GM12878 (cell line): ENCODE data around the gene USP37. TPM values are rescaled to one million over a fixed set of nuclear protein-coding genes. Genes with fewer than 3 reads are reported as not detected.

Source experiments
- ATAC-seq: fragments of 200-7000 bp; cut with Tn5 transposase; 3 replicates; pipeline ENCODE4 v1.9.1; 2020; ENCODE audit warnings: mild to moderate bottlenecking, moderate library complexity
- BruUV-seq: library from RNA; stranded (reverse); fragments of 400-500 nt; replicated peaks from 2 replicates; lab custom pipeline; 2021; lab: Mats Ljungman, UMichigan
- CTCF ChIA-PET: fragments of 300-600 bp; sonication (Branson Sonifier 250); formaldehyde crosslinking; extraction: SDS; loops from one replicate; lab custom pipeline; 2021; ENCODE audit warnings: inconsistent platforms; lab: Yijun Ruan, JAX
- POLR2A ChIA-PET: fragments of 350-600 bp; formaldehyde crosslinking; extraction: SDS; loops from one replicate; lab custom pipeline; 2021; ENCODE audit warnings: inconsistent platforms; lab: Charles Lee
- RAD21 ChIA-PET: fragments of 300-600 bp; sonication (Branson Sonifier 250); formaldehyde crosslinking; loops from one replicate; lab custom pipeline; 2023; ENCODE audit warnings: antibody characterized with exemption; ENCODE audit not compliant: unreplicated experiment; lab: Charles Lee
- SMC1A ChIA-PET: fragments of 300-600 bp; sonication (Branson Sonifier 250); formaldehyde crosslinking; loops from one replicate; lab custom pipeline; 2023; ENCODE audit not compliant: unreplicated experiment, uncharacterized antibody; lab: Charles Lee
- DNase-seq: peaks from one replicate; pipeline ENCODE4 v3.0.0-alpha.2; 2011; ENCODE audit warnings: low read depth, low spot score
- FAIRE-seq: peaks from 3 replicates; lab custom pipeline; 2011; peaks lifted over from hg19 to GRCh38; lab: Jason Lieb, UNC
- H2AFZ ChIP-seq: 2 replicates; pipeline ENCODE4 v1.6.0; 2011; ENCODE audit warnings: low read depth, low read length, control low read depth; ENCODE audit not compliant: control insufficient read depth
- H3K27ac ChIP-seq: 2 replicates; pipeline ENCODE4 v1.5.1; 2011; ENCODE audit warnings: control low read depth; ENCODE audit not compliant: control insufficient read depth, insufficient read depth
- H3K27me3 ChIP-seq, 2 experiments: replicated peaks in 1 of 2; 2 replicates each; pipeline versions ENCODE4 v1.6.0 to v1.6.1; 2011; ENCODE audit warnings: low read length in 1 of 2; ENCODE audit not compliant: control insufficient read depth in 2 of 2, insufficient read depth in 2 of 2
- H3K36me3 ChIP-seq, 2 experiments: 2 replicates each; pipeline ENCODE4 v1.5.1; 2011; ENCODE audit warnings: low read length in 1 of 2; ENCODE audit not compliant: control insufficient read depth in 2 of 2, insufficient read depth in 2 of 2
- H3K4me1 ChIP-seq: 2 replicates; pipeline ENCODE4 v1.6.1; 2011; ENCODE audit warnings: mild to moderate bottlenecking, low read length, moderate library complexity, mixed read lengths; ENCODE audit not compliant: control insufficient read depth, insufficient read depth
- H3K4me2 ChIP-seq: 2 replicates; pipeline ENCODE4 v1.6.0; 2011; ENCODE audit warnings: control low read depth; ENCODE audit not compliant: control insufficient read depth, insufficient read depth
- H3K4me3 ChIP-seq: fragments of 200-600 bp; sonication (generic); 2 replicates; pipeline ENCODE4 v1.5.1; 2016
- H3K79me2 ChIP-seq: 2 replicates; pipeline ENCODE4 v1.6.0; 2011; ENCODE audit warnings: low read length; ENCODE audit not compliant: control insufficient read depth, insufficient read depth
- H3K9ac ChIP-seq: 2 replicates; pipeline ENCODE4 v1.8.0; 2011; ENCODE audit warnings: low read length, control low read depth, mixed read lengths; ENCODE audit not compliant: control insufficient read depth, insufficient read depth
- H3K9me3 ChIP-seq: replicated peaks from 3 replicates; pipeline ENCODE4 v1.5.1; 2011; ENCODE audit warnings: mild to moderate bottlenecking, low read length; ENCODE audit not compliant: control insufficient read depth, insufficient read depth
- H4K20me1 ChIP-seq: 2 replicates; pipeline ENCODE4 v1.6.0; 2011; ENCODE audit not compliant: control insufficient read depth, insufficient read depth
- CHD4 ChIP-seq: fragments of 200-600 bp; sonication (generic); IDR thresholded peaks from 2 replicates; pipeline ENCODE4 v1.6.1; 2016; ENCODE audit warnings: mild to moderate bottlenecking
- HDAC6 ChIP-seq: fragments of 200-600 bp; sonication (generic); IDR thresholded peaks from one replicate; pipeline ENCODE4 v1.8.0; 2017; ENCODE audit warnings: antibody characterized with exemption; ENCODE audit not compliant: unreplicated experiment
- HDGF ChIP-seq: fragments of 450-650 bp; IDR thresholded peaks from 2 replicates; pipeline ENCODE4 v1.6.1; 2016; ENCODE audit warnings: antibody characterized with exemption
- MEF2A ChIP-seq: IDR thresholded peaks from 2 replicates; pipeline ENCODE4 v1.6.1; 2011; ENCODE audit warnings: low read depth, mild to moderate bottlenecking, low read length, moderate library complexity; ENCODE audit not compliant: insufficient read depth
- PAX5 ChIP-seq: IDR thresholded peaks from 2 replicates; pipeline ENCODE4 v1.6.1; 2011; ENCODE audit warnings: low read depth, low read length, borderline replicate concordance
- POLR2A ChIP-seq: IDR thresholded peaks from 2 replicates; pipeline ENCODE4 v1.6.1; 2011; ENCODE audit warnings: low read depth, mild to moderate bottlenecking, low read length
- RAD21 ChIP-seq: IDR thresholded peaks from 2 replicates; pipeline ENCODE4 v1.6.1; 2011; ENCODE audit warnings: mild to moderate bottlenecking, low read depth, low read length, moderate library complexity; ENCODE audit not compliant: insufficient read depth
- SMAD1 ChIP-seq: fragments of 450-650 bp; IDR thresholded peaks from 2 replicates; pipeline ENCODE4 v1.6.1; 2018; ENCODE audit warnings: mild to moderate bottlenecking, low read depth; ENCODE audit not compliant: partially characterized antibody
- SUZ12 ChIP-seq: fragments of 200-600 bp; sonication (generic); IDR thresholded peaks from one replicate; pipeline ENCODE4 v1.6.1; 2018; ENCODE audit warnings: antibody characterized with exemption, mild to moderate bottlenecking; ENCODE audit not compliant: unreplicated experiment
- YY1 ChIP-seq: IDR thresholded peaks from 2 replicates; pipeline ENCODE4 v1.6.1; 2011; ENCODE audit warnings: low read depth, mild to moderate bottlenecking, low read length
- ZNF207 ChIP-seq: fragments of 450-650 bp; IDR thresholded peaks from 2 replicates; pipeline ENCODE4 v1.6.1; 2014; ENCODE audit warnings: antibody characterized with exemption, mild to moderate bottlenecking, borderline replicate concordance
- ZNF622 ChIP-seq: fragments of 450-650 bp; IDR thresholded peaks from 2 replicates; pipeline ENCODE4 v1.6.1; 2017; ENCODE audit warnings: mild to moderate bottlenecking, inconsistent platforms
- WGBS: methylation state at CpG from one replicate; pipeline ENCODE4 v1.1.6; 2016; ENCODE audit warnings: low lambda C conversion rate; ENCODE audit not compliant: insufficient replicate concordance, insufficient coverage; ENCODE audit errors: missing lambda C conversion rate; 5-methylcytosine and 5-hydroxymethylcytosine counted together
- in situ Hi-C: fragments of 300-500 bp; cut with MboI; formaldehyde crosslinking; loops from 9 replicates; pipeline ENCODE4 v1.14.3; 2018; ENCODE audit warnings: mixed read lengths
- intact Hi-C: fragments of 100-400 bp; cut with micrococcal nuclease; formaldehyde crosslinking; loops from one replicate; pipeline ENCODE4 v1.14.2; 2022; ENCODE audit not compliant: unreplicated experiment
- polyA plus RNA-seq, 11 experiments: library from polyadenylated mRNA; depleted of rRNA in 4 of 11; unstranded in 6 of 11; stranded (reverse) in 5 of 11; fragments of >200 nt; fragmentation: Nextera tagmentation in 4 of 11; fragmentation: Illumina TruSeq in 1 of 11; extraction: Ambion mirVana in 4 of 11; extraction: Trizol in 1 of 11; gene quantifications; 1 replicate in 1 of 11; 2 replicates in 10 of 11; pipeline versions ENCODE4 v1.2.1 to v1.2.3, GENCODE V29; 2011 to 2016; ENCODE audit warnings: inconsistent platforms in 2 of 11, missing spikeins in 2 of 11, low read depth in 1 of 11
- total RNA-seq, 4 experiments: library from RNA; depleted of rRNA in 3 of 4; stranded (reverse); fragments of >200 nt in 3 of 4; fragmentation: Illumina TruSeq in 1 of 4; extraction: Trizol in 1 of 4; gene quantifications; 2 replicates each; pipeline versions ENCODE4 v1.2.1 to v1.2.3, GENCODE V29; 2013 to 2021

The USP37 gene
- total and polyA plus RNA-seq, 10 of the 15 experiments (the other 5 are each of a cell fraction or from before 2014, with no cell fraction given), result 2.8 to 16.0 (median 10.4) TPM

GRCh38 chr2:218513676-218514075, 54.5 kb downstream of the USP37 start:
- Histone ChIP-seq H4K20me1 (no peaks in the 10 kb centered on the region), H3K4me3 (no peak overlapping the region), H3K9ac (no peak overlapping the region), H3K27ac (no peak overlapping the region), H2AFZ (no peak overlapping the region), H3K27me3 (no peaks in the 10 kb centered on the region), H3K36me3 (peaks cover 0 to 3% of the 10 kb centered on the region in 2 experiments; a peak in 1 of 4 replicates), H3K4me2 (no peak overlapping the region), H3K4me1 (peaks cover 24% of the 10 kb centered on the region), H3K79me2 (no peaks in the 10 kb centered on the region; the same call in none of the 2 replicates), H3K9me3 (peaks cover 5% of the 10 kb centered on the region)
- FAIRE-seq (no peak), DNase-seq (no peak), ATAC-seq (no peak)
- WGBS, result 94% methylated on average over 5 of the region's 5 CpGs
- BruUV-seq, result no TSS peak
- TF ChIP-seq RAD21, result no peak
- TF ChIP-seq PAX5, result no peak
- no peak for TF ChIP-seq POLR2A
- TF ChIP-seq CHD4, result no peak
- no peak for TF ChIP-seq HDGF
- TF ChIP-seq ZNF207, result no peak
- TF ChIP-seq SUZ12, result no peak
- TF ChIP-seq SMAD1, result no peak
- TF ChIP-seq MEF2A, result no peak
- no peak for TF ChIP-seq ZNF622
- TF ChIP-seq YY1, result no peak
- TF ChIP-seq HDAC6, result no peak
- ChIA-PET SMC1A (no interaction called here), POLR2A (interaction anchor here (0.9 kb wide), 1 partner anchor 11 kb away, joined by 3 read pairs; no protein-coding TSS in a partner anchor), CTCF (no interaction called here), RAD21 (no interaction called here)
- in situ Hi-C loops, result no loop called here
- intact Hi-C loops, result no loop called here
